Epithelial cell of proximal tubule (primary cell): ENCODE data around the gene RNASEH2C. TPM values are rescaled to one million over a fixed set of nuclear protein-coding genes. Genes with fewer than 3 reads are reported as not detected.
A peak's percentile ranks its signal among the peaks of the same experiment; 100 is the strongest.
"Not testable (repeated sequence)": the region's sequence is repeated elsewhere in the genome, so short reads cannot be mapped to it uniquely, and the experiment has no call there.

ENCODE experiments used
- DNase-seq: peaks from one replicate; pipeline ENCODE4 v3.0.0-alpha.2; 2011; ENCODE audit warnings: low read depth
- H3K4me3 ChIP-seq: 2 replicates; pipeline ENCODE4 v1.5.1; 2011; ENCODE audit warnings: low read depth, mild to moderate bottlenecking, low read length
- CTCF ChIP-seq: conservative IDR thresholded peaks from 2 replicates; pipeline ENCODE4 v1.5.1; 2012; ENCODE audit warnings: low read depth, mild to moderate bottlenecking, low read length
- total RNA-seq: library from RNA; depleted of rRNA; stranded (reverse); fragments of >200 nt; gene quantifications from 2 replicates; pipeline ENCODE4 v1.2.3, GENCODE V29; 2015

Gene RNASEH2C
- total RNA-seq, 1 donor from 2014 or later: 81.1 TPM

- H3K4me3 ChIP-seq: no peak overlapping the region
- TF ChIP-seq CTCF: no peak
- no peak for DNase-seq
These were observed 24.1 kb upstream of the RNASEH2C start for GRCh38 chr11:65744699-65745042.

- no peak for DNase-seq
- TF ChIP-seq CTCF: peak; percentile 50
- H3K4me3 ChIP-seq: no peak overlapping the region
These were observed 23.6 kb upstream of the RNASEH2C start for GRCh38 chr11:65744026-65744698.

GRCh38 chr11:65743681-65744025 is 23.1 kb upstream of the RNASEH2C start:
- no peak for TF ChIP-seq CTCF
- H3K4me3 ChIP-seq: no peak overlapping the region
- no peak for DNase-seq

- no peak overlapping the region for H3K4me3 ChIP-seq
- DNase-seq: no peak
- no peak for TF ChIP-seq CTCF
These were observed 21.8 kb upstream of the RNASEH2C start for GRCh38 chr11:65742353-65742752.

- DNase-seq: no peak
- no peak overlapping the region for H3K4me3 ChIP-seq
- no peak for TF ChIP-seq CTCF
These were observed 20.6 kb upstream of the RNASEH2C start for GRCh38 chr11:65741185-65741584.

- no peak for DNase-seq
- H3K4me3 ChIP-seq: no peak overlapping the region
- no peak for TF ChIP-seq CTCF
These were observed 18.4 kb upstream of the RNASEH2C start for GRCh38 chr11:65739022-65739421.

GRCh38 chr11:65736810-65737209 is 16.2 kb upstream of the RNASEH2C start:
- H3K4me3 ChIP-seq: no peak overlapping the region
- no peak for TF ChIP-seq CTCF
- no peak for DNase-seq

GRCh38 chr11:65735111-65735510 is 14.5 kb upstream of the RNASEH2C start:
- not testable (repeated sequence) for DNase-seq

More at GRCh38 chr11:65735111-65735510, 14.5 kb upstream of the RNASEH2C start:
- H3K4me3 ChIP-seq: not testable (repeated sequence)
